Lower leg skin (tissue), 3 donors: ENCODE measurements around the gene ACTR3.

Experiments
- POLR2A ChIP-seq, 2 donors: fragments of 450-650 bp; IDR thresholded peaks; one replicate each; pipeline ENCODE4 v1.6.1; 2016 to 2017; ENCODE audit warnings: antibody characterized with exemption in 2 of 2, mild to moderate bottlenecking in 1 of 2, moderate library complexity in 1 of 2
- TF ChIP-seq, protein P1 (sequence below), 3 donors: fragments of 450-650 bp; IDR thresholded peaks; one replicate each; pipeline ENCODE4 v1.5.1; 2016; ENCODE audit warnings: antibody characterized with exemption in 3 of 3, mild to moderate bottlenecking in 3 of 3, moderate library complexity in 2 of 3

DNA sequence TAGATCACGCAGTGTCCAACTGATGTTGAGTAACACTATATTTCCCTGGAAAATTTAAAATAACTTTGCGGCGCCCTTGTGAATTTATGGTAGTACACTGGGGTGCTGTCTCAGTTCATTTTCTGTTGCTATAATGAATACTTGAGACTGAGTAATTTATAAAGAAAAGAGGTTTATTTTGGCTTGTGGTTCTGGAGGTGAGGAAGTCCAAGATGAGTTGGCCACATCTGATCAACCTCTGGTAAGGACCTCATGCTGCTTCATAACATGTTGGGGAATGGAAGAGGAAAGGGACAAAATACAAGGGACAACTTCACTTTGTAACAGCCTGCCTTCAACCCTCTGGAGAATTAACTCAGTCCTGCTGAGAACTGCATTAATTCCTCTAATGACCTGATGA, 36.4 kb downstream of the ACTR3 start:
- TF ChIP-seq, protein P1, sequence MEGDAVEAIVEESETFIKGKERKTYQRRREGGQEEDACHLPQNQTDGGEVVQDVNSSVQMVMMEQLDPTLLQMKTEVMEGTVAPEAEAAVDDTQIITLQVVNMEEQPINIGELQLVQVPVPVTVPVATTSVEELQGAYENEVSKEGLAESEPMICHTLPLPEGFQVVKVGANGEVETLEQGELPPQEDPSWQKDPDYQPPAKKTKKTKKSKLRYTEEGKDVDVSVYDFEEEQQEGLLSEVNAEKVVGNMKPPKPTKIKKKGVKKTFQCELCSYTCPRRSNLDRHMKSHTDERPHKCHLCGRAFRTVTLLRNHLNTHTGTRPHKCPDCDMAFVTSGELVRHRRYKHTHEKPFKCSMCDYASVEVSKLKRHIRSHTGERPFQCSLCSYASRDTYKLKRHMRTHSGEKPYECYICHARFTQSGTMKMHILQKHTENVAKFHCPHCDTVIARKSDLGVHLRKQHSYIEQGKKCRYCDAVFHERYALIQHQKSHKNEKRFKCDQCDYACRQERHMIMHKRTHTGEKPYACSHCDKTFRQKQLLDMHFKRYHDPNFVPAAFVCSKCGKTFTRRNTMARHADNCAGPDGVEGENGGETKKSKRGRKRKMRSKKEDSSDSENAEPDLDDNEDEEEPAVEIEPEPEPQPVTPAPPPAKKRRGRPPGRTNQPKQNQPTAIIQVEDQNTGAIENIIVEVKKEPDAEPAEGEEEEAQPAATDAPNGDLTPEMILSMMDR (IDR thresholded peaks at IDR 0.05), result no peak
- TF ChIP-seq POLR2A (IDR thresholded peaks at IDR 0.05), result no peak
